SK-N-SH (cell line): ENCODE results near the gene RSAD2. TPM values are rescaled to one million over a fixed set of nuclear protein-coding genes. Genes with fewer than 3 reads are reported as not detected.

Experiments used
- CTCF ChIA-PET: fragments of 300-600, 350-600 bp; formaldehyde crosslinking; extraction: SDS; loops from one replicate; lab custom pipeline; 2021; lab: Yijun Ruan, JAX
- POLR2A ChIA-PET: fragments of 350-600 bp; sonication (Branson Sonifier 250); formaldehyde crosslinking; extraction: SDS; loops from one replicate; lab custom pipeline; 2020; ENCODE audit warnings: antibody characterized with exemption, inconsistent platforms; lab: Yijun Ruan, JAX
- DNase-seq: peaks from one replicate; pipeline ENCODE4 v3.0.0; 2012
- H2AFZ ChIP-seq: fragments of 200-600 bp; sonication (generic); 2 replicates; pipeline ENCODE4 v1.8.1; 2016; ENCODE audit warnings: antibody characterized with exemption, mild to moderate bottlenecking, low read depth
- H3F3A ChIP-seq: fragments of 200-600 bp; sonication (generic); replicated peaks from 2 replicates; pipeline ENCODE3; 2016; ENCODE audit warnings: antibody characterized with exemption, mild to moderate bottlenecking; ENCODE audit not compliant: insufficient read depth
- H3K27ac ChIP-seq, 2 experiments: fragments of 200-500 bp in 1 of 2; fragments of 200-600 bp in 1 of 2; sonication (Bioruptor generic) in 1 of 2; sonication (generic), shearing (Covaris generic) in 1 of 2; 2 replicates each; pipeline versions ENCODE4 v1.5.1 to v1.6.1; 2014 to 2016; ENCODE audit warnings: low read depth in 2 of 2, inconsistent platforms in 1 of 2, low read length in 1 of 2, mild to moderate bottlenecking in 1 of 2, mixed read lengths in 1 of 2
- H3K27me3 ChIP-seq: fragments of 200-600 bp; sonication (generic), shearing (Covaris generic); 2 replicates; pipeline ENCODE4 v1.6.1; 2016; ENCODE audit warnings: mixed run types; ENCODE audit not compliant: insufficient read depth
- H3K36me3 ChIP-seq, 2 experiments: fragments of 200-500 bp in 1 of 2; fragments of 200-600 bp in 1 of 2; sonication (Bioruptor generic) in 1 of 2; sonication (generic) in 1 of 2; replicated peaks in 1 of 2; 2 replicates each; pipeline versions ENCODE3 to v1.5.1; 2014 to 2016; ENCODE audit warnings: low read length in 1 of 2, mild to moderate bottlenecking in 1 of 2; ENCODE audit not compliant: insufficient read depth in 2 of 2, control insufficient read depth in 1 of 2
- H3K4me1 ChIP-seq, 2 experiments: fragments of 200-500 bp in 1 of 2; fragments of 200-600 bp in 1 of 2; sonication (Bioruptor generic) in 1 of 2; sonication (generic), shearing (Covaris generic) in 1 of 2; 2 replicates each; pipeline versions ENCODE4 v1.5.1 to v1.6.1; 2014 to 2016; ENCODE audit warnings: low read depth in 1 of 2, low read length in 1 of 2, mixed run types in 1 of 2; ENCODE audit not compliant: insufficient read depth in 2 of 2, control insufficient read depth in 1 of 2
- H3K4me2 ChIP-seq: fragments of 200-600 bp; sonication (generic), shearing (Covaris generic); 2 replicates; pipeline ENCODE4 v1.6.1; 2017; ENCODE audit warnings: mixed run types
- H3K4me3 ChIP-seq, 2 experiments: fragments of 200-500 bp in 1 of 2; fragments of 200-600 bp in 1 of 2; sonication (Bioruptor generic) in 1 of 2; sonication (generic), shearing (Covaris generic) in 1 of 2; 2 replicates each; pipeline versions ENCODE4 v1.5.1 to v1.8.1; 2014 to 2016; ENCODE audit warnings: low read depth in 2 of 2, inconsistent platforms in 1 of 2, low read length in 1 of 2, mild to moderate bottlenecking in 1 of 2, mixed read lengths in 1 of 2, moderate library complexity in 1 of 2
- H3K79me2 ChIP-seq: fragments of 200-600 bp; sonication (generic); 2 replicates; pipeline ENCODE4 v1.8.1; 2017; ENCODE audit warnings: mild to moderate bottlenecking; ENCODE audit not compliant: insufficient read depth
- H3K9ac ChIP-seq: fragments of 200-600 bp; sonication (generic); 2 replicates; pipeline ENCODE4 v1.6.1; 2017; ENCODE audit warnings: mixed run types
- H3K9me2 ChIP-seq: fragments of 200-600 bp; sonication (generic); 2 replicates; pipeline ENCODE4 v1.6.1; 2017; ENCODE audit warnings: mixed run types
- H3K9me3 ChIP-seq: fragments of 200-600 bp; sonication (generic); 2 replicates; pipeline ENCODE4 v1.6.1; 2017; ENCODE audit warnings: mixed run types, mild to moderate bottlenecking, moderate library complexity
- H4K20me1 ChIP-seq: fragments of 200-600 bp; sonication (generic); 2 replicates; pipeline ENCODE4 v1.6.1; 2017; ENCODE audit warnings: mild to moderate bottlenecking, mixed run types; ENCODE audit not compliant: insufficient read depth
- CTCF ChIP-seq: fragments of 200-600 bp; sonication (generic); IDR thresholded peaks from 2 replicates; pipeline ENCODE4 v1.6.1; 2017; ENCODE audit warnings: antibody characterized with exemption, mild to moderate bottlenecking, moderate library complexity
- EZH2phosphoT487 ChIP-seq: fragments of 200-600 bp; sonication (generic); IDR thresholded peaks from 2 replicates; pipeline ENCODE4 v1.6.1; 2017; ENCODE audit warnings: low read depth, mixed run types, mild to moderate bottlenecking, antibody characterized with exemption, moderate library complexity, borderline replicate concordance
- FOXM1 ChIP-seq: IDR thresholded peaks from 2 replicates; pipeline ENCODE4 v1.4.0; 2012; ENCODE audit warnings: low read depth, mild to moderate bottlenecking
- MEF2A ChIP-seq: IDR thresholded peaks from 2 replicates; pipeline ENCODE4 v1.4.0; 2012; ENCODE audit warnings: low read depth, borderline replicate concordance
- PBX3 ChIP-seq: IDR thresholded peaks from 2 replicates; pipeline ENCODE4; 2012
- POLR2AphosphoS5 ChIP-seq: IDR thresholded peaks from 2 replicates; pipeline ENCODE4 v1.6.1; 2012; ENCODE audit warnings: low read depth, low read length
- REST ChIP-seq: IDR thresholded peaks from 2 replicates; pipeline ENCODE4 v1.6.1; 2012; ENCODE audit warnings: mild to moderate bottlenecking, low read depth, low read length, moderate library complexity
- SMC3 ChIP-seq: IDR thresholded peaks from 2 replicates; pipeline ENCODE4 v1.6.1; 2012; ENCODE audit warnings: low read depth, low read length, improper control_type of control experiment
- YY1 ChIP-seq: IDR thresholded peaks from 2 replicates; pipeline ENCODE4 v1.4.0; 2012; ENCODE audit warnings: low read depth, mild to moderate bottlenecking
- WGBS: methylation state at CpG from one replicate; pipeline ENCODE4 v1.1.6; 2017; ENCODE audit warnings: low lambda C conversion rate; 5-methylcytosine and 5-hydroxymethylcytosine counted together
- polyA plus RNA-seq, 3 experiments: library from polyadenylated mRNA; depleted of rRNA; stranded (reverse); fragments of >200 nt; gene quantifications; 2 replicates each; pipeline ENCODE4 v1.2.3, GENCODE V29; 2012

RSAD2 gene
- polyA plus RNA-seq, 1 of the 3 experiments (the other 2 are of a cell fraction), result 0.35 TPM

- TF ChIP-seq REST, result no peak
- no peak for TF ChIP-seq FOXM1
- no peak for TF ChIP-seq YY1
- TF ChIP-seq MEF2A, result no peak
- no peak for TF ChIP-seq EZH2phosphoT487
- peak; percentile 21 for TF ChIP-seq CTCF
- TF ChIP-seq POLR2AphosphoS5, result no peak
Measured at GRCh38 chr2:6922201-6922656, 44.7 kb downstream of the RSAD2 start (continued).

GRCh38 chr2:6923319-6923718 lies 45.7 kb downstream of the RSAD2 start:
- no peaks in the 10 kb centered on the region for H3K27me3 ChIP-seq
- no peaks in the 10 kb centered on the region for H3F3A ChIP-seq
- no peak overlapping the region for H3K4me2 ChIP-seq
- no peak overlapping the region for H3K4me3 ChIP-seq
- peaks cover 77% of the 10 kb centered on the region for H3K79me2 ChIP-seq
- no peaks in the 10 kb centered on the region for H3K9me3 ChIP-seq
- H3K9me2 ChIP-seq, result no peaks in the 10 kb centered on the region
- no peak overlapping the region for H3K9ac ChIP-seq
- peaks cover 67% of the 10 kb centered on the region for H4K20me1 ChIP-seq
- H3K27ac ChIP-seq, result no peak overlapping the region
- H3K36me3 ChIP-seq, result peaks cover 0 to 4% of the 10 kb centered on the region in 2 experiments
- TF ChIP-seq SMC3, result no peak
- TF ChIP-seq YY1, result no peak
- TF ChIP-seq PBX3, result no peak
- POLR2A ChIA-PET, result no interaction called here
- 85% methylated on average over 10 of the region's 10 CpGs for WGBS
- no peak for DNase-seq
- peaks cover 6 to 87% of the 10 kb centered on the region in 2 experiments; a peak in 3 of 4 replicates for H3K4me1 ChIP-seq
- H2AFZ ChIP-seq, result no peak overlapping the region
- CTCF ChIA-PET, result interaction anchor here (1.0 to 25.9 kb wide), 5 partner anchors 26 to 121 kb away, joined by 3 to 437 read pairs (median 9); no protein-coding TSS in a partner anchor
